WI38 (cell line): ENCODE measurements around the gene ARHGAP8.

Source experiments
- H3K4me3 ChIP-seq: 2 replicates; pipeline ENCODE4 v1.5.1; 2011; ENCODE audit warnings: low read depth, mild to moderate bottlenecking, control low read depth, low read length
- CTCF ChIP-seq: IDR thresholded peaks from 2 replicates; pipeline ENCODE4 v1.5.1; 2012; ENCODE audit warnings: low read depth, mild to moderate bottlenecking, control low read depth, low read length

The ARHGAP8 gene

GRCh38 chr22:44884562-44884961, 132.2 kb downstream of the ARHGAP8 start:
- no peak overlapping the region for H3K4me3 ChIP-seq
- TF ChIP-seq CTCF = no peak

- no peak for TF ChIP-seq CTCF
Measured at GRCh38 chr22:44884968-44885805, 132.8 kb downstream of the ARHGAP8 start.

GRCh38 chr22:44885806-44886360, 133.5 kb downstream of the ARHGAP8 start:
- TF ChIP-seq CTCF = no peak
- H3K4me3 ChIP-seq = no peak overlapping the region

More at GRCh38 chr22:44884968-44885805, 132.8 kb downstream of the ARHGAP8 start:
- H3K4me3 ChIP-seq = no peak overlapping the region

- TF ChIP-seq CTCF = no peak
- no peak overlapping the region for H3K4me3 ChIP-seq
Measured at GRCh38 chr22:44887941-44888366, 135.6 kb downstream of the ARHGAP8 start.

GRCh38 chr22:44888491-44889254, 136.3 kb downstream of the ARHGAP8 start:
- no peak for TF ChIP-seq CTCF
- H3K4me3 ChIP-seq = no peak overlapping the region

GRCh38 chr22:44889255-44889878, 137.0 kb downstream of the ARHGAP8 start:
- H3K4me3 ChIP-seq = no peak overlapping the region
- no peak for TF ChIP-seq CTCF
